ENCODE data around the gene FBXL17.

Gene FBXL17

DNA sequence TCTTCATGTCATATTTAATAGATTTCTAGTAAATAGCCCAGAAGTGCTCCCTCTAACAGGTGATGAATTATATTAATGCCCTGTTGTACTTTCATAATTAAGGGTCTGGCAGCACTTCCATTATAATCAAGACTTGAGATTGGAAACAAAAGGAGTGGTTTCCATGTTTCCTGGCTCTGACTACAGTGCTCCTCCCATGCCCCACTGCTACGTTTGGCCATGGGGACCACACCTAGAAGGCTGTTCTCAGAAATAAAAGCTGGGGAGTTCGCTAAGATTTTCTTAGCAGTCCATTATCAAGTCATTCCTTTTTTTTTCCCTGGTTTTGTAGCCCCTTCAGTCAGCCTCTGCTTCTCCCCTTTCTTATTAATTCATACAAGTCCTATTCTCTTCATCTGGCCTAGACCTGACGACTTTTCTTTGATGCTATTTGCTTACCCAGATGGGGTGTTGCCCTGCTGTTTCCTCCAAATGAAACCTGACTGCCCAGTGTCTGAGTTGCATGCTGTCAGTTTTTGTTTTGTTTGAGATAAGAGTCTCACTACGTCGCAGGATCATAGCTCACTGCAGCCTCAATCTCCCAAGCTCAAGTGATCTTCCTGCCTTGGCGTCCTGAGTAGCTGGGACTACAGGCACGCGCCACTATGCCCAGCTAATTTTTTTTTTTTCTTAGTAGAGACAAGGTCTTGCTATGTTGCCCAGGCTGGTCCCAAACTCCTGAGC is 399.0 kb downstream of the FBXL17 start:
- peak in 2 of 3 experiments; percentile 49 to 87 for DNase-seq

- no peak for DNase-seq
These were observed 400.8 kb downstream of the FBXL17 start for GRCh38 chr5:107980923-107981692.

DNA sequence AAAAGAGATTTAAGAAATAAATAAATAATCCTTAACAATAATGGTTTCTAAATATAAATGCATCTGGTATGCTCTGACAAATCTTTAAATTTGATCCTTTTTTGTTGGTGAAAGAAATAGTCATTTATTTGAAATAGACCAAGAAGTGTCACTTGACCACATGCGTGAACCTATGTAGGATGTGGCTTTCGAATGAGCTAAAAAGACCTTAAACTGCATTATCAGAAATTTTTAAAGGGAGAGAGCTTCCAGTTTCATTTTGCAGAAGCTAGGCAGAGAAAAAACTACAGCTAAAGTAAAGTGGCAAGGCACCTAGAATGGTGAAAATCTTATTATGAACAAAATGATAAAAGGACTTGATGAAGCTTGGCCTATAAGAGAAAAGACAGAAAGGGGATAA is 402.0 kb downstream of the FBXL17 start:
- no peak for DNase-seq

GRCh38 chr5:107979291-107979690 is 402.6 kb downstream of the FBXL17 start:
- DNase-seq, result peak in 2 of 3 experiments; percentile 55 to 92

DNA sequence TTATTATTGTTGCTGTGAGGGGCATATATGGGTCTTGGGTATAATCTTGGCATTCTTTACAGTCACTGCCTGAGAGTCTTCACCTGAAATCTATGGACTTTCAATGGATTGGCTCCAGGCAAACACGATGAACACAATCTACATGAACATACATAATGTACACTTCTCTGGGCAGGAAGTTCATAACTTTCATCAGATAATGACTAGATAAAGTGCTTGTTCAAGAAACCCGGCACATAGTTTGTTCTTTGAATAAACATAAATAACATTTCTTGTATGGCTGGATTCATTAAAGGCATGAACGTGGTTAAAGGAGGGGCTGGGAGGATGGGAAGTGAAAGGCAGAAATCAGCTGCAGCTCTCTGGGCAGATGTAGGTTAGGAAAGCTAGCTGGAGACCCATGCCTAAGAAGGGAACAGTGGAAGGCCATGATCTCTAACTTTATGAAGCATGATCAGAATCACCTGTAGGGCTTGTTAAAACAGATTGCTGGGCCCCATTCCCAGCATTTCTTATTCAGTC is 404.3 kb downstream of the FBXL17 start:
- no peak for DNase-seq

DNA sequence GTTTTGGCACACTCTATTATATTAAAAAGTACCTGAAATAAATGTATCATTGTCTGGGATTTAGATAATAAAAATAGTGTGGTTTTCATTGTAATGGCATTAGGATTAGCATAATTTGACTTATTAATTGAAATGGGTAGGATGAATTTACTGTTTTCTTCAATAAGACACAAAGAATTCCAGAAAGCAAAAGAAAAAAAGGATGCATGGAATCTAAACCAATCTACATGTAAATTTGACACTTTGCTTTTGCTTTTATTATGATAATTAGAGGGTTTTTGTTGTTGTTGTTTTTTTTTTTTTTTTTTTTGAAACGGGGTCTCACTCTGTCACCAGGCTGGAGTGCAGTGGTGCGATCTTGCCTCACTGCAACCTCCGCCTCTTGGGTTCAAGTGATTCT is 406.3 kb downstream of the FBXL17 start:
- DNase-seq, result no peak

- DNase-seq, result no peak
These were observed 410.1 kb downstream of the FBXL17 start for GRCh38 chr5:107971846-107972245.

DNA sequence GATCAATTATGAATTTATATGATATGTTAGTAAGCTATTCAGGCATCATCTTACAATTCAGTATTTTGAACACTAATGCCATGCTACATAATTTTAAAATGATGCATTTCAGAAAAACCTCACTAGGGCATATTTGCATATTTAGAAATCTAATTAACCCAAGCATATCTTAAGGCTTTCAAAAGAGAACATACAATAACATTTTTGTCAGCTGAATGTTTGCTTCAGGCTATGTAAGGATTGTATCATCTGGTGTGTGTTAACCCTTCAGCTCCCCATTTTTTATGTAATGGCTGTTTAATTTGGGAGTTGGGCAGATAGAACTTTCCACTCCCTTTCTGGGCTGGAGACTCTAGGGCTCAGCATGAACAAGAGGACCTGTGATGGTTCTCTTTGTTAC is 412.1 kb downstream of the FBXL17 start:
- DNase-seq, result no peak

GRCh38 chr5:107968998-107969397 is 412.9 kb downstream of the FBXL17 start:
- no peak for DNase-seq

- DNase-seq, result no peak
These were observed 413.5 kb downstream of the FBXL17 start for GRCh38 chr5:107968406-107968843.

- no peak for DNase-seq
These were observed 415.7 kb downstream of the FBXL17 start for GRCh38 chr5:107966201-107966600.

DNA sequence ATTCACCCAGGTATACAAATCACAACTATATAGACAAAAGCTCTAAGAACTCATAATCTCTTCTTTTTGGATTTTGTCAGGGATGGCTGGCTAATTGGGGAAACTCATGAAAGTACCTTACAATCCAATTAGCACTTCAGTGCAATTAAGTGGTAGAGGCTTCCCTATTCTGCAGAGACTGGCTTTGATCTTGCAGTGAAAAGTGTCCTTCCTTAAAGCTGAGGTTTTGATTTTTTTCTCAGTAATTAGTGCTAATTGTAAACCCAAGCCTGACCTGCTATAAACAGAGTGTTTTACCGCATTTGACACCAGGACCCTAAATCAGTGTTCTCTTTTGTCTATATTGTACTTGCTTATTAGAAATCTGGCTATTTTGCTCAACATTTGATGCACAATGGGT is 417.2 kb downstream of the FBXL17 start:
- DNase-seq, result peak in 1 of 3 experiments; percentile 25

GRCh38 chr5:107959573-107960279 is 422.2 kb downstream of the FBXL17 start:
- DNase-seq, result no peak

GRCh38 chr5:107958861-107959260 is 423.0 kb downstream of the FBXL17 start:
- DNase-seq, result peak in 1 of 3 experiments; percentile 3

- DNase-seq, result no peak
These were observed 423.5 kb downstream of the FBXL17 start for GRCh38 chr5:107958432-107958831.

- DNase-seq, result peak in 1 of 3 experiments; percentile 3
These were observed 424.8 kb downstream of the FBXL17 start for GRCh38 chr5:107957051-107957450.

DNA sequence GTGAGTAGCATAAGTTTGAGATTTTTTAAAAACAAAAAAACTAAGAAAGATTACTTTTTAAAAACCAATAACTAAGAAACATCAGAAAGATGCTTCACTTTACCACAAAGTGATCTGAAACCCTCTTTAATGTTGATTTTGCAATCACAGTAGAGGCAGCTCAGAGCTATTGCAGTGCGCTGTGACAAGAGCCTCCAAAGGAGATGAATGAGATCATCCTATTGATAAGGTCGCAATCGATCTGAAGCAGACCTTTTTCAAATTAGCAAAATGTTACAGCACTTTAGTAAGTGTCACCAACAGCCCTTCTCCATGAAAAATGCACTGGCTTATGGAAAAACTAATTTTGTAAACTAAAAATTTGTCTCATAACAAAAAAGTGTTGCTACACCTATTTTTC is 426.6 kb downstream of the FBXL17 start:
- no peak for DNase-seq

- no peak for DNase-seq
These were observed 427.6 kb downstream of the FBXL17 start for GRCh38 chr5:107954254-107954653.

- peak in 1 of 3 experiments; percentile 8 for DNase-seq
These were observed 429.4 kb downstream of the FBXL17 start for GRCh38 chr5:107952450-107952849.

DNA sequence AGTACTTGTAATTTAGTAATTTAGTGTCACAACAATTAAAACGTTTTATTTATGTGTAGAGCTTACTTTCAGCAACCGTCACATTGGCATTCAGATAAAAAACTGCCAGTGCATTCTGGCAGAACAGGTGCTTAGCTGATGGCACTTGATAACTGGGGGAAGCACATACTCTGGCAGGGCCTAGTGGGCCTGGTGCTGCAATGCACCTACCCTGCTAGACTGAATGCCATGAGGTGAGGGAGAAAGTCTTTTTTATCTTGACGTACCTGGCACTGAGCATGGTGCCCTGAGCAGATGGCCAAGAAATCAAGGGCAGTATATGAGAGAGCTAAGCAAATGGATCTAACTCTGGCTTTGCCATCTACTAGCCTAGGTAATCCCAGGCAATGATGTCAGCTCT is 430.6 kb downstream of the FBXL17 start:
- DNase-seq, result peak in 1 of 3 experiments; percentile 4

DNA sequence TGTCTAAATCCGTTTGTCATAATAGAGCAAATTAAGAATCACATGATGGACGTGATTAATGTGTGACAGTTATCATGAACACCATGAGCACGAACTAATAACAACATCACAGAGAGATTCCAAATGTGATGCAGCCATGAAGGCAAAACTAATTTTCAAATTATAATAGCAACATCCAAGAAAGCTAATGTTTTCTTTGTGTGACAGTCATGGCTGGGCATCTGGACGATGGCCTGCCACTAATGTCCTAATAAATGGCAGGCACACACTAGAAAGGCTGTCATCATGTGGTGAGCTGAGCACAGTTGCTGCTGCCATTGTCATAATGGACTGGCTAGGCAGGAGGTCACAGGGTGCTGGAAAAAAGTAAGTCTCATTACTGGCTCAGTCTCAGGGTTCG is 431.1 kb downstream of the FBXL17 start:
- DNase-seq, result peak in 1 of 3 experiments; percentile 10

DNA sequence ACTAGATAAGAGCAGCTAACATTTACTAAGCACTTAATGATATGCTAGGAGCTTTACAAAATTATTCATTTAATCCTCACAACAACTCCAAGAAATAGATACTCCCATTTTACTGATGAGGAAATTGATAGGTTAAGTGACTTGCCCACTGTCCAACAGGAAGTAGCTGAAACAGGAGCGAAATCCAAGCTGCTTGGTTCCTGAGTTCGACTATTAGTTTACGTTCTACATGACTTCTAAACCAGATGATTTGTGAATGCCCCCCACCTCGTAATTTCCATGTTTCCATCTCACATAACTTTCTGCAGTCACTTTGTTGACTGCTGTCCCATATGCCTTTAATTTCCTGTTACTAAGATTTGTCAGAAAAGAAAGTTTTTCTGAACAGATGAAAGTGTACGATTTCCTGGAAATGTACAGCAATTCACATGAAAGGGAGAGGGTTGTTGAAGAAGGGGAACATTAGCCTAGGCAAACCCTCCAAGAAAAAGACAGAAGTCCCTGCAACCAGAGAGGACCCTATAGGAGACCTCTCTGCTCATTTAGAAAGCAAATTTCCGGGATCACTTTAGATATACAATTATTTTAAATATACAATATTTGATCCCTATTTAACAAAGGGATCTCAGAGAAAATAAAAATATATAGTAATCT is 432.1 kb downstream of the FBXL17 start:
- no peak for DNase-seq

DNA sequence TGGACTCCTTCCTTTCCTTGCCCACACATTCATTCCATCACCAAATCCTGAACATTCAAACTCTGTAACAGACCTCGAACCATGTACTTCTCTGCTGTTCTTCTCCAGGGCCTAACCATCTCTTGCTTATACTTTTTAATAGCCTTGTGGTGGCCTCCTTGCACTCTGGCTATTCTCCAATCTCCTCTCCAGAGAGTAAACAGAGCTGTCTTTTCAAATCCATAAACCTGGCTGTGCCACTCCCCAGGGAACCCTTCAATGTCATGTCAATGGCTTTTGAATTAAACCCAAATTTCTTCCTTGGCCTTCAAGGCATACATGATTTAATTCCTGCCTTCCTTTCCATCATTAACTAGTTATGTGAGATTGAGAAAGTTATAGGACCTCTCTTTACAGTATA is 433.5 kb downstream of the FBXL17 start:
- peak; percentile 16 to 79 (median 62) for DNase-seq

All from NCI-H1417 (cell line).